ENCODE data around the gene EPC2. TPM values are rescaled to one million over a fixed set of nuclear protein-coding genes. Genes with fewer than 3 reads are reported as not detected.

EPC2 gene
- total and polyA plus RNA-seq, 2 donors (not counting 1 experiment from before 2014, with no cell fraction given): 18.0 to 72.3 TPM

- DNase-seq (no peak), ATAC-seq (ENCODE audit: low read depth) (no peak)
- H3K36me3 ChIP-seq (replicated peaks in 1 of 2; ENCODE audit: control extremely low read depth in 1 of 2, control insufficient read depth in 1 of 2, extremely low read depth in 1 of 2, insufficient read depth in 2 of 2, low read length in 1 of 2): peaks cover 14 to 39% of the 10 kb centered on the region in 2 experiments
- Mint-ChIP-seq H3K27me3 (no peaks in the 10 kb centered on the region), H3K27ac (no peak overlapping the region), H3K4me1 (no peaks in the 10 kb centered on the region), H3K9me3 (ENCODE audit: insufficient read depth) (no peaks in the 10 kb centered on the region), H3K4me3 (no peak overlapping the region)
- WGBS (ENCODE audit: insufficient coverage): 100% methylated on average over 2 of the region's 4 CpGs
- peaks cover 0 to 1% (median 0%) of the 10 kb centered on the region in 3 donors for H3K9me3 ChIP-seq (ENCODE audit: control extremely low read depth in 1 of 3, control insufficient read depth in 2 of 3, insufficient read depth in 1 of 3, low read length in 2 of 3)
- H3K27me3 ChIP-seq (replicated peaks in 1 of 4; ENCODE audit: control extremely low read depth in 1 of 4, control insufficient read depth in 3 of 4, insufficient read depth in 4 of 4, low read length in 3 of 4): no peaks in the 10 kb centered on the region
- H3K4me1 ChIP-seq (ENCODE audit: control insufficient read depth in 2 of 2, insufficient read depth in 2 of 2, low read length in 2 of 2): no peaks in the 10 kb centered on the region
- no peak overlapping the region for H3K4me3 ChIP-seq (ENCODE audit: control extremely low read depth in 1 of 5, extremely low read depth in 1 of 5, insufficient read depth in 1 of 5, low read depth in 2 of 5, low read length in 4 of 5)
- CTCF ChIA-PET: interaction anchor here (0.5 kb wide), 1 partner anchor 794 kb away, joined by 3 read pairs; no protein-coding TSS in a partner anchor
- no peak overlapping the region for H3K27ac ChIP-seq (ENCODE audit: low read length in 2 of 2)
- no peaks in the 10 kb centered on the region for H3K79me2 ChIP-seq (ENCODE audit: control insufficient read depth, insufficient read depth, low read length)
- H3K4me2 ChIP-seq (replicated peaks; ENCODE audit: low read depth, low read length, poor library complexity, severe bottlenecking): no peak overlapping the region
- TF ChIP-seq, protein P1, sequence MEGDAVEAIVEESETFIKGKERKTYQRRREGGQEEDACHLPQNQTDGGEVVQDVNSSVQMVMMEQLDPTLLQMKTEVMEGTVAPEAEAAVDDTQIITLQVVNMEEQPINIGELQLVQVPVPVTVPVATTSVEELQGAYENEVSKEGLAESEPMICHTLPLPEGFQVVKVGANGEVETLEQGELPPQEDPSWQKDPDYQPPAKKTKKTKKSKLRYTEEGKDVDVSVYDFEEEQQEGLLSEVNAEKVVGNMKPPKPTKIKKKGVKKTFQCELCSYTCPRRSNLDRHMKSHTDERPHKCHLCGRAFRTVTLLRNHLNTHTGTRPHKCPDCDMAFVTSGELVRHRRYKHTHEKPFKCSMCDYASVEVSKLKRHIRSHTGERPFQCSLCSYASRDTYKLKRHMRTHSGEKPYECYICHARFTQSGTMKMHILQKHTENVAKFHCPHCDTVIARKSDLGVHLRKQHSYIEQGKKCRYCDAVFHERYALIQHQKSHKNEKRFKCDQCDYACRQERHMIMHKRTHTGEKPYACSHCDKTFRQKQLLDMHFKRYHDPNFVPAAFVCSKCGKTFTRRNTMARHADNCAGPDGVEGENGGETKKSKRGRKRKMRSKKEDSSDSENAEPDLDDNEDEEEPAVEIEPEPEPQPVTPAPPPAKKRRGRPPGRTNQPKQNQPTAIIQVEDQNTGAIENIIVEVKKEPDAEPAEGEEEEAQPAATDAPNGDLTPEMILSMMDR (IDR thresholded peaks at IDR 0.05): no peak
- TF ChIP-seq EZH2 (IDR thresholded peaks at IDR 0.05; ENCODE audit: borderline replicate concordance, insufficient read depth, low read depth, low read length, poor library complexity, severe bottlenecking): no peak
- H4K20me1 ChIP-seq (ENCODE audit: control insufficient read depth, insufficient read depth, low read length, poor library complexity, severe bottlenecking): no peaks in the 10 kb centered on the region
- no peak overlapping the region for H2AFZ ChIP-seq (ENCODE audit: insufficient read depth, low read depth, low read length, poor library complexity, severe bottlenecking)
- no peak overlapping the region for H3K9ac ChIP-seq (ENCODE audit: low read length)
- POLR2A ChIA-PET: no interaction called here
- intact Hi-C loops (cut with micrococcal nuclease): no loop called here
Measured at GRCh38 chr2:148770047-148770446, 125.5 kb downstream of the EPC2 start.

- ATAC-seq (ENCODE audit: low read depth) (no peak), DNase-seq (no peak)
- Histone ChIP-seq H3K27me3 (replicated peaks in 1 of 4; ENCODE audit: control extremely low read depth in 1 of 4, control insufficient read depth in 3 of 4, insufficient read depth in 4 of 4, low read length in 3 of 4) (no peaks in the 10 kb centered on the region), H3K36me3 (replicated peaks in 1 of 2; ENCODE audit: control extremely low read depth in 1 of 2, control insufficient read depth in 1 of 2, extremely low read depth in 1 of 2, insufficient read depth in 2 of 2, low read length in 1 of 2) (peaks cover 0 to 75% of the 10 kb centered on the region in 2 experiments), H3K4me3 (ENCODE audit: control extremely low read depth in 1 of 5, extremely low read depth in 1 of 5, insufficient read depth in 1 of 5, low read depth in 2 of 5, low read length in 4 of 5) (no peak overlapping the region), H3K9me3 (ENCODE audit: control extremely low read depth in 1 of 3, control insufficient read depth in 2 of 3, insufficient read depth in 1 of 3, low read length in 2 of 3) (no peaks in the 10 kb centered on the region), H2AFZ (ENCODE audit: insufficient read depth, low read depth, low read length, poor library complexity, severe bottlenecking) (no peak overlapping the region), H3K27ac (ENCODE audit: low read length in 2 of 2) (no peak overlapping the region), H4K20me1 (ENCODE audit: control insufficient read depth, insufficient read depth, low read length, poor library complexity, severe bottlenecking) (peaks cover 2% of the 10 kb centered on the region), H3K9ac (ENCODE audit: low read length) (no peak overlapping the region), H3K79me2 (ENCODE audit: control insufficient read depth, insufficient read depth, low read length) (no peaks in the 10 kb centered on the region), H3K4me2 (replicated peaks; ENCODE audit: low read depth, low read length, poor library complexity, severe bottlenecking) (no peak overlapping the region), H3K4me1 (ENCODE audit: control insufficient read depth in 2 of 2, insufficient read depth in 2 of 2, low read length in 2 of 2) (no peaks in the 10 kb centered on the region)
- Mint-ChIP-seq H3K9me3 (ENCODE audit: insufficient read depth) (no peaks in the 10 kb centered on the region), H3K27ac (no peak overlapping the region), H3K4me3 (no peak overlapping the region), H3K27me3 (no peaks in the 10 kb centered on the region), H3K4me1 (no peaks in the 10 kb centered on the region)
- CTCF ChIA-PET: no interaction called here
- intact Hi-C loops (cut with micrococcal nuclease): no loop called here
- no peak for TF ChIP-seq EZH2 (IDR thresholded peaks at IDR 0.05; ENCODE audit: borderline replicate concordance, insufficient read depth, low read depth, low read length, poor library complexity, severe bottlenecking)
- TF ChIP-seq, protein P1 (IDR thresholded peaks at IDR 0.05): no peak
- POLR2A ChIA-PET: no interaction called here
- no CpG with 5 or more reads among the region's 5 CpGs for WGBS (ENCODE audit: insufficient coverage)
Measured at GRCh38 chr2:148781544-148781943, 137.0 kb downstream of the EPC2 start.
